NCI-H1417 (cell line): ENCODE data around the gene CAPZA1.

ENCODE experiments used
- DNase-seq, 3 experiments: peaks; one replicate each; lab custom pipeline; 2025; lab: John Stamatoyannopoulos, UW

CAPZA1 gene

DNA sequence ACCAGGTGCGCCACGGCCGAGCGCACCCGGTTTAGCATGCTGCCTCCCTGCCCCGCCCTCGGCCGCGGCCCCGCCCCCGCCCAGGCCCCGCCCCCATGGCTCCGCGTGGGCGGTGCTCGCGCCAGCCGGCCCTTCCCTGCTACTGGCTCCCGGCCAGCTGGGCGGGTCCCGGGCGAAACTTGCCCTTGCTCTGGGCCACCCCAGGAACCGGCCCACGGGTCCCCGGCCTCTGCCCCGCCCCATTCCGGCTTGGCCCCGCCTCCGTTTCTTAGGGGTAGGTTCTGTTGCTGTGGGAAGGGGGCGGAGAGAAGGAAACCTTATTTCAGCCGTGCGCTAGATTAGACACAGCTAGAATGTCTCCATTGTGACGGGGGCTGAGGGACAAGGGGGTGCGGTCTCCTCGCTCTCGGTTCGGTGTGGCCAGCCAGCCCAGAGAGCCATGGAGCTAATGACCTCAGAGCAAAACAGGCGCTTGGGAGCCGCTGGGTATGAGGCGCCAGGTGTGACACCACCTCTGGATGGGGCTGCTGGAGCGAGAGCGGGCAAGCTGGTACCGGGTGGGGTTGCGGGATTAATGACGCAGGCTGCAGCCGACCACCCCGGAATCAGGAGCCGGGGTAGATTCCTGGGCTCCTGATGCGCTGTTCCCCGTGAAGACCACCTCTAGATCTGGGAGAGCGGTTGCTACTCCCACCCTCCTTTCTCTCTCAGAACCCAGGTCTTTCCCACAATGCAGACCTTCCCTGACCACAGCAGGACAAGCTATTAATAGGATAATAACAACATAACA, 95.8 kb downstream of the CAPZA1 start, which contains the start of gene PPM1J:
TSS of gene PPM1J (minus strand) at position 69 of the 790 bp plus-strand sequence. CDS start at position 38, 31 bp downstream.
- DNase-seq, result peak; percentile 80 to 87 (median 82)

DNA sequence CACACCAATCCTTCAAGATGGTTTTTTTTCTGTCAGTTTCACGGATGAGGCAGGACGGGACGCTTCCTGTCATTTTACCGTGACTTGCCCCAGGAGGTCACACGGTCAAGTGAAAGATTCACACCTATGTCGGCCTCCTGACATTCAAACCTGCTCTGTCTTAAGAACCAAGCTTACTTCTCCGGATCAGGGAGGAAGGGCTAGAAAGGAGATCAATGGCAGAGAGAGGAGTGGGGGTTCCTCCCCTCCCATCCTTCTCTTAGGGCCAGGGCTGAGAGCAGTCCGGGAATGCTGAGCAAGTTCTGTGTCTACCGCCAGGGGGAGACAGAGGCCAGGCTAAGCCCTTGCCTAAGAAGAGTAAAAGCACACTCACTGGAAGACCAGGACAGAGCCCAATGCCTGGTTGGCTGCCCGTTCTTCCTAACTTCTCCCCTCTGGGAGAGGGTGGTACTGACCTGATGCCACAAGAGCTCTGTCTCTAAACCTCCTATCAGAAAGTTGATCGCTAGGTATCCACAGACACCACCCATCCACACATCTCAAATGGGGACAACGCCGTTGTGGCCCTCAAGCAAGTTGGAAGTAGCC, 96.6 kb downstream of the CAPZA1 start:
- peak; percentile 78 to 93 (median 85) for DNase-seq

DNA sequence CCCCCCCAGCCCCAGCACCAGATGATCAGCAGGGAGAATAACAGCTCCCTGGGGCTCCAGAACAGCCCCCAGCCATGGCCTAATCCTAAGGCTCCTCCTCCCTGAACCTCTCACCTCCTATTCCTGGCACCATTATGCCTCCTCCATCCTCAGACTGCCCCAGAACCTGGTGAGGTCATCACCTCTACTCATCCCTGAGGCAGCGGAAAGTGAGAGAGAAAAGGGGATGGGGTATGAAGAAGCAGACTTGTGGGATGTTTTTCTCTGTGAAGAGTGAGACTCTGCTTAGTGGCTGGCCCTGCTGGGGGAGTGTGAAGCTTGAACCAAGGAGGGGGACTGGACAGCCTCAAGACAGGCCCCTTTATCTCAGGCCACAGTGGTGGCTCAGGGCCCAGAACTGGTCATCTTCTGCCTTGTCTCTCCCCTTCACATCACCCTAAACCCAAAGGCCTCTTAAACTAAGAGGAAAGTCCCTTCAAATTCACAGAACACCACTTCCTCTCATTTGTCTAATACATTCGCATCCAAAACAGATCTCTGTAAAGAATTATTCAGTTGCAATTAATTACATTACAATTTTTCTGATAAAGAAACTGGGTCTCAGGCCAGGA, 97.7 kb downstream of the CAPZA1 start:
- no peak for DNase-seq

DNA sequence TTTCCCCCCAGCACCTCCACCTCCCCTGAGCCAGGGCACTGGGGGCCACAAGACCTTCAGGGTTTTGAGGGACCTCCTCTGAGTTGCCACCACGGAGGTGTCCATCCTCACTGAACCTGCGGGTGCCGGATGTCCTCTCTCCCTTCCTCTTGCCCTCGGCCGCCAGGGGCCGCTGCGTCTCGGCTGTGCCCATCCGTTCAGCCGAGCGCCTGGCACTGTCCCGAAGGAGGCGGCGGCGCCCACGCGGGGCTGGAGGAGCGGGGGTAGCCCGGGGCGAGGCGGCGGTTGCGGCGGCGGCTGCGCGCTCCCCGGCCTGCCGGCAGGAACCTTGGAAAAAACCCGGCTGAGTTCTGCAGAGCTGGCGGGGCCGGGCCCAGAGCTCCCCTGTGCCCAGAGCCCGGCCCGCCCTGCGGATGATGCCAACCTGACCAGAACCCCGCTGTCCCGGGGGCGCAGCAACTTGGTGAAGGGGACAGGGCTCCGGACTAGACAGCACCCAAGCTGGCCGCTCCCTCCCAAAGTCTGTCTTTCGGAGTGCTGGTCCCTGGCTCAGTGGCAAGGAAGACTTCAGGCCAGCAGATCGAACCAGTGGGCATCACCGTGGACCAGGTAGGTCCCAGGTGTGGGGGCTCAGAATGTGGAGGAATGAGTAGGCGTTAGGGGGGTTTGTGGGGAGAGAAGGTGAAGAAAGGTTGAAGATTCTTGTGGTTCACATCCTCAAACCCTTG, 99.2 kb downstream of the CAPZA1 start:
- peak; percentile 36 to 70 (median 53) for DNase-seq

DNA sequence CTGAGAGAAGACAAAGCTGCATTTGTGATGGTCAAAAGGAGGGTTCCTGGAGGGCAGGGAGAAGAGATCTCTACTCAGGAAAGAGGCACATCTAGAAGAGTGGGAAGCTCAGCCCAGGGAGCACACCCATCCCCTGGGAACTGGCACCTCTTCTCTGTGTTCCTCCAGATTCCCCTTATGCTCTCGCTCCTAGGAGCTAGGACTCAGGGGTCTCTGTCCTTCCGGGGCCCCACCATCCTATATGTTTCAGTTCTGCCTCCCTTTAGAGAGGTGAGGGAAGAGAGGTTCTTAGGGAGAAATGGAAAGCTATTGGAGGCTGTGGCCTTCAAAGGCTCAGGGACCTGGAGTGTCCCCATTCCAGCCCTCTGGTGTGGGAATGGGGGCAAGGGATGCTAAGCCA, 100.1 kb downstream of the CAPZA1 start:
- DNase-seq, result no peak

DNA sequence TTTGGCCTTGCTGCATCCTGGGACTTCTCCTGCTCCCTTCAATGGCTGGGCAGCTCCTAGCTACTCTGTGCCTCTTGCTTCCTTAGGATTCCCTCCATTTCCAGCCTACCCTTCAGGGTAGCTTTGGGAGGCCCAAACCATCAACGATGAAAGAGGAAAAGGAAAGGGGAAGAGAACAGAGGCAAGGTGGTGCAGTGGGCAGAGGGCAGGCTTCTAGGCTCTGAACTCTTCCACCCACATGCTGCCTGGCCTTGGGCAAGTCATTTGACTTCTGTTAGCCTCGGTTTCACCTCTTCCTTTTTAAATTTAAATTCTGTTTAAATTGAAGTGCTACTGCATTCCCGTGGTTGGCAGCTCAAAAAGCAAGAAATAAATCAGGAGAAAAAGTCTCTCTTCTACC, 101.2 kb downstream of the CAPZA1 start:
- DNase-seq, result no peak
